LoVo (cell line): Measurements from ENCODE around the gene TRABD2A.

Source experiments
- DNase-seq: peaks from one replicate; pipeline ENCODE4 v3.0.0-alpha.2; 2016; ENCODE audit warnings: low spot score

TRABD2A gene

GRCh38 chr2:84816426-84817026 is 64.4 kb downstream of the TRABD2A start:
- no peak for DNase-seq

DNA sequence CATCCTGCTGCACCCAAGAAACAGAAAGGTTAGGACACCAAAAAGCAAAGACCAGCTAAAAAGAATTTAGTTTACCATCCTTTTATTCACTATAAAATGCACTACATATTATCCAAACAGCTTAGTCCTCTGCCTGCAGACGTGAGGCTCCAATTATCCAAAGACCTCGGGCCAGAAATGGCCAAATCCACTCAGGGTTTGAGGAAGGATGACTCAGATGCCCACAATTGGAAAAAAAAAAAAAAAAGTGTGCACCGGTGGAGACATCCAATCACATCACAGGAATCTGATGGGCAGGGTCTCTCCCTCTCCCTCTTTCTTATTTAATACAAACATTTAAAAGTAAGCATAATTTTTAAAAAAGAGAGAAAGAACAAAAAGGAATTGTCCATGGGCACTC is 65.7 kb downstream of the TRABD2A start:
- no peak for DNase-seq

DNA sequence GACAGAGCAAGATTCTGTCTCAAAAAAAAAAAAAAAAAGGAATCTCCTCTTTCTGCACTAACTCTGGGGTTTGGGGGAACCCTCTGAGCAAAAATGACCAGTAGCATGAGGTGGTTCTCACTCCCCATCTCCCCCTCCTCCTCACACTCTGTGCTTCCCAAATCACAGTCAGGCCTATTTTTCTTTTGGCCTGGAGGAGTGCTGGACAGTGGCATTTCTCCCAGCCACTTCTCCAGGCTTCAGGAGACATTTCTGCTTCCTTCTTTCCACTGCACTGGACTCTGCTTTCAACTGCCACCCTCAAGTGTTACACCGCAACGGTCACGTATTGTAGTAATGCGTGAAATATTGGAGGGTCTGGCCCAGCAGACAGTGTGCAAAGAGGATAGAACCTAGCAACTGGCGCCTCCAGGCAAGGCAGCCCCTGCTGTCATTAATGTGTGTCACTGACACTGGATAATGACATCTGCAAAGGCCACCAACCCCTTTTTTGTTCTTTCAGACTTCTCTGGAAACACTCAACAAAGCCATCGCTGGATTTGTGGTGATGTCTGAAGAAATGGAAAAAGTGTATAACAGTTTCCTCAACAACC is 68.9 kb downstream of the TRABD2A start:
- DNase-seq, result no peak

- no peak for DNase-seq
Observed at GRCh38 chr2:84808279-84808678, 72.6 kb downstream of the TRABD2A start.

GRCh38 chr2:84807063-84807485 is 73.8 kb downstream of the TRABD2A start:
- peak; percentile 69 for DNase-seq

DNA sequence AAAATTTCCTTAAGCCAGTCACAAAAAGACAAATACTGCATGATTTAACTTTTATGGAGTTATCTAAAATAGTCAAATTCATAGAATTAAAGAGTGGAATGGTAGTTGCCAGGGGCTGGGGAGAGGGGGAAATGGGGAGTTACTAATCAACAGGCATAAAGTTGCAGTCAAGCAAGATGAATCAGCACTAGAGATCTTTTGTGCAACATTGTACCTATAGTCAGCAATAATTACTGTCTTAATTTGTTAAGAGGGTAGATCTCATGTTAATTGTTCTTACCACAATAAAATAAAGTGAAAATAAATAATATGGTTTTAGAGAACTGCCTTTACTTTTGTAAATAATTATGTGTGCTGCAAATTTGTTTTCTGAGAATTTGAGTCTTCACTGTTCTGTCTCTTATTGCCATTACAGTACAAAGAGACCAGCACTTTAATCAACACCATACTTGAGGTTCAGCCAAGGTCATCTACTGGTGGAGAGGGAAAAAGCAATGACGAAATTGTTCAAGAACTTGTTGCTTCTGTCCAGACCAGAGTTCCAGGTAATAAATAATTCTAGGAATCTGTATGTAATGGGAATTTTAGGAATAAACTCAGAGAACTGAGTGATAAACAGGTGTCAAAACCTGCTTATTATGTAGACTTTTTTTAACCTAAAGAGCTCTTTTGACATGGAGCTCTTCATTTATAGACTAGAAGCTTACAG is 75.5 kb downstream of the TRABD2A start:
- DNase-seq, result no peak

DNA sequence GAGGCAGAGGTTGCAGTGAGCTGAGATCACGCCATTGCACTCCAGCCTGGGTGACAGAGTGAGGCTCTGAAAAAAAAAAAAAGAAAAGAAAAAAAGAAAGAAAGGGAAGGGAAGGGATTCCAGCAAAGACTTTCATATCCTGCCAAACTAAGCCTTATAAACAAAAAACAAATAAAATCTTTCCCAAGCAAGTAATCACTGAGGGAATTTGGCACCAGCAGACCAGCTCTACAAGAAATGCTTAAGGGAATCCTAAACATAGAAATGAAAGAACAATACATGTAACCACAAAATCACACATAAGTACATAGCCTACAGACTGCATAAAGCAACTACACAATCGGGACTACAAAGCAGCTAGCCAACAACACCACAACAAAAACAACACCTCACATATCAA is 79.1 kb downstream of the TRABD2A start:
- DNase-seq, result no peak

DNA sequence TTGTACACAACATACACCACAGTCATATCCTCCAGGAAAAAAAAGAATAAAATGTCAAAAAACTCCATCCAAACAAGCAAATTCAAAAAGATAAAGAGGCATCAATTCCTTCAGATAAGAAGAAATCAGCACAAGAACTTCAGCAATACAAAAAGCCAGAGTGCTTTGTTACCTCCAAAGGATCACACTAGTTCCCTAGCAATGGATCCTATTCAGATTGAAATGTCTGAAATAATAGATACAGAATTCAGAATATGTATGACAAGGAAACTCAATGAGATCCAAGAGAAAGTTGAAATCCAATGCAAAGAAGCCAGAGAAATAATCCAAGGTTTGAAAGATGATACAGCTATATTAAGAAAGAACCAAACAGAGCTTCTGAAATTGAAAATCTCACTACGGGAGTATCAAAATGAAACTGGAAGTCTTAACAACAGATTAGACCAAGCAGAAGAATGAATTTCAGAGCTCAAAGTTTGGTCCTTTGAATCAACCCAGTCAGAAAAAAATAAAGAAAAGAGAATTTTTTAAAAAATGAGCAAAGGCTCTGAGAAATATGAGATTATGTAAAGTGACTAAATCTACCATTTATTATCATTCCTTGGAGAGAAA is 80.6 kb downstream of the TRABD2A start:
- DNase-seq, result no peak

GRCh38 chr2:84799772-84800171 is 81.1 kb downstream of the TRABD2A start:
- DNase-seq, result no peak

GRCh38 chr2:84797271-84797670 is 83.6 kb downstream of the TRABD2A start:
- DNase-seq, result no peak

GRCh38 chr2:84796798-84797197 is 84.1 kb downstream of the TRABD2A start:
- peak; percentile 12 for DNase-seq

DNA sequence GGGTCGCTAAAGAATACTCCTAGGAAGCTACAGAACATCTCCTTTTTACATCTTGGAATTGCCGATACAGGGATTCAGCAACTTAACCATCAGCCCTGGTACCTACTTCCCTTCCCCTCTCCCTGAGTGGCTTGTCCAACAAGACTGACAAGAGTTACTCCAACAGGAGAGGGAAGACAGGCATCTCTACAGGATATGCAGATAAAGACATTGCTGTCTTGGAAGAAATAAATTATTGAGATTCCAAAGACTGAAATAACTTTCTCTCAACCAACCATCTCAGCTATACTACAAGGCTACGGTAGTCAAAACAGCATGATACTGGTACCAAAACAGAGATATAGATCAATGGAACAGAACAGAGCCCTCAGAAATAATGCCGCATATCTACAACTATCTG is 87.2 kb downstream of the TRABD2A start:
- DNase-seq, result no peak

- no peak for DNase-seq
Observed at GRCh38 chr2:84792856-84793522, 87.9 kb downstream of the TRABD2A start.

GRCh38 chr2:84788498-84788897 is 92.4 kb downstream of the TRABD2A start:
- DNase-seq, result no peak

DNA sequence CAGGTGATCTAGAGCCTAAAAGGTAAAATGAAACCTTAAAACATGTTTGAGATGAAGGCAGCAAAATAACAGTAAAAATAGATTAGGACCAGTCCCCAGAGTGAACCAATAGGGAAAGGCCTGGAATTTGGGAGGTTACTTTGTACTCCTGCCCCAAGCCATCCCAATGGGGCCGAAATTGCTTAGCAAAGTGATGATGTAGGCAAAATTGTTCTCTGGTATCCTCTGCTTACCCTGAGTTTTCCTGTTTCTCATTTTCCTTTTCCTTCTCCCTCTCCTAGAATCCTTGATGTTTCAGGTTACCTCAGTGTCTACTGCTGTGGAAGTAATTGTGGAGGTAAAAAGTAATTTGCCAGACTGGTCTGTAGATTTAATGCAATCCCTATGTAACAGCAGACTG is 92.9 kb downstream of the TRABD2A start:
- DNase-seq, result no peak

DNA sequence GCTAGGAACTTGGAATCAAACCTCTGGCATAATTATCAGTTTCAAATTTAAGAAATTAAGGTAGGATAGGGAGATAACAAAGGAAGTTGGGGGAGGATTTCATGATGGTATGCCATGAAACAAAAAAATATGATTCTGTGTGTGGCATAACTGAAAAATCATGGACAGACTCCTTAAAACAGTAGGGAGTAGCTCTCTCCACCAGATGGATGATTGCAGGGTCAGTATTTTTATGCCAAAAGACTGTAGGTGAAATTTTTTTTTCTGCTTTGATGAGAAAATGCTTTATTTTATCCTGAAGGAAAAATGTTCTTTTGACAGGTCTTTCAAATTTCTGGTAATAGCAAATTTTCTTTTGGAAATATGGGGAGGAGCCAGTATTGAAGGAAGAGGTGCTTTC is 94.3 kb downstream of the TRABD2A start:
- no peak for DNase-seq

- no peak for DNase-seq
Observed at GRCh38 chr2:84785950-84786349, 94.9 kb downstream of the TRABD2A start.

- DNase-seq, result no peak
Observed at GRCh38 chr2:84782717-84783442, 98.0 kb downstream of the TRABD2A start.

DNA sequence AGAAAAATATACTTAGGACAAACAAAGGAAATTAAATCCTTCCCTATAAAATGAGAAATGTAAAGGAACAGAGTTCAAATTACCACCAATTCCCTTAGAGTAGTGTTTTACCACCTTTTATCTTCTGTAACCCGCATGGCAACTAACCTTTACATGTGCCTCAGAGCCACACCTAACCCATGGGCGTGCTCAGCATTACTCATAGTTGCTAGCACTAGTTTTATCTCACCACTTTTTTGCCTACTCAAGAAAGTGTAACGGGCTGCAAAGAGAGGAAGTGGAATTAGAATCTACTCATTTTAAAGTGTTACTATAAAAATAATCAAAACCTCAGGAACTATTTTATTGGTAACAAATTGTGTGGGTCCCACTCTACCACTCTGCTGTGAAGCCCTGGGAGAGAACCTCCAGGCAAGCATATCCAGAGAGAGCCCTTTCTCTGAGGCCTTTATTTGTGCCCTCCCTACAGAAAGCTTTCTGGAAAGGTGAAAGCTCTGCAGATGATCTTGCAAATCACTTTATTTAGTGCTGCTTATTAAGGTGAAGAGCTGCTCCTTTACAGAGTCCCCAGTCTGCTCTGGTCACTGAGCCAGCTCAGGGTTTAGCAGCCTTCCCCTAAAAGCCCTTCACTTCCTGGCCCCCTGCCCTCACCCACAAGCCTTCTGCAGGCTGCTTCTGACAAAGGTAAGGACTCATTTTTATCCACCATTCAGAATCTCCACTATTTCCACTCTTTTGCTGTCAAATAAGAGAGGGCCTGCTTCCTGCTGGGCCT is 98.8 kb downstream of the TRABD2A start:
- DNase-seq, result peak; percentile 73

GRCh38 chr2:84779781-84780180 is 101.1 kb downstream of the TRABD2A start:
- no peak for DNase-seq
